SU-DHL-6 (cell line): ENCODE data around the gene DOK4.

Experiments
- H2AFZ ChIP-seq: fragments of 200-600 bp; sonication (generic); 2 replicates; pipeline ENCODE4 v1.6.1; 2014; ENCODE audit warnings: low read depth, mild to moderate bottlenecking, moderate library complexity, mixed read lengths, antibody characterized with exemption, low read length; ENCODE audit not compliant: severe bottlenecking
- H3F3A ChIP-seq: fragments of 200-600 bp; shearing (Covaris generic); 2 replicates; pipeline ENCODE4 v1.6.0; 2016; ENCODE audit warnings: antibody characterized with exemption, mild to moderate bottlenecking; ENCODE audit not compliant: insufficient read depth
- H3K27ac ChIP-seq: fragments of 200-600 bp; sonication (generic); 2 replicates; pipeline ENCODE4 v1.5.1; 2016; ENCODE audit warnings: low read depth, mild to moderate bottlenecking, low read length, moderate library complexity, mixed read lengths
- H3K27me3 ChIP-seq: fragments of 200-600 bp; sonication (generic), shearing (Covaris generic); 2 replicates; pipeline ENCODE4 v1.6.0; 2014; ENCODE audit warnings: mild to moderate bottlenecking, low read length
- H3K36me3 ChIP-seq: fragments of 200-600 bp; sonication (generic); 2 replicates; pipeline ENCODE4 v1.6.1; 2014; ENCODE audit warnings: mild to moderate bottlenecking, low read length, mixed read lengths
- H3K4me2 ChIP-seq: fragments of 300-600, 200-600 bp; shearing (Covaris generic), sonication (generic); 2 replicates; pipeline ENCODE4 v1.6.0; 2014; ENCODE audit warnings: low read length, low read depth, mild to moderate bottlenecking; ENCODE audit not compliant: poor library complexity, severe bottlenecking
- H3K4me3 ChIP-seq: fragments of 200-600 bp; sonication (generic); 2 replicates; pipeline ENCODE4 v1.5.1; 2014; ENCODE audit warnings: antibody characterized with exemption, low read length, mild to moderate bottlenecking, mixed read lengths; ENCODE audit not compliant: insufficient read depth, poor library complexity, severe bottlenecking
- H3K79me2 ChIP-seq: fragments of 200-600 bp; sonication (generic); 2 replicates; pipeline ENCODE4 v1.6.1; 2014; ENCODE audit warnings: mild to moderate bottlenecking, low read length, moderate library complexity; ENCODE audit not compliant: insufficient read depth
- H3K9ac ChIP-seq: fragments of 200-600 bp; sonication (generic); 2 replicates; pipeline ENCODE4 v1.7.0; 2014; ENCODE audit warnings: mild to moderate bottlenecking, low read length
- H3K9me2 ChIP-seq: fragments of 200-600 bp; sonication (generic); replicated peaks from 2 replicates; pipeline ENCODE4 v1.6.1; 2014; ENCODE audit warnings: low read length; ENCODE audit not compliant: insufficient read depth
- H3K9me3 ChIP-seq: fragments of 200-600 bp; sonication (generic); 2 replicates; pipeline ENCODE4 v1.6.1; 2014; ENCODE audit warnings: low read length, mixed read lengths; ENCODE audit not compliant: insufficient read depth
- H4K20me1 ChIP-seq: fragments of 200-600 bp; sonication (generic); 2 replicates; pipeline ENCODE4 v1.6.1; 2014; ENCODE audit warnings: low read depth, mild to moderate bottlenecking, antibody characterized with exemption, low read length, moderate library complexity, mixed read lengths
- CTCF ChIP-seq: fragments of 200-600 bp; sonication (generic); IDR thresholded peaks from one replicate; pipeline ENCODE4 v1.5.1; 2017; ENCODE audit warnings: antibody characterized with exemption, mild to moderate bottlenecking, low read length, moderate library complexity; ENCODE audit not compliant: insufficient read depth, poor library complexity, severe bottlenecking
- EZH2phosphoT487 ChIP-seq: fragments of 200-600 bp; sonication (generic), shearing (Covaris generic); conservative IDR thresholded peaks from 2 replicates; pipeline ENCODE4 v1.6.1; 2018; ENCODE audit warnings: mild to moderate bottlenecking, antibody characterized with exemption, low read length, moderate library complexity, mixed read lengths

The DOK4 gene

GRCh38 chr16:57485916-57486857, at the start of gene DOK4:
TSS of gene DOK4 (minus strand) at chr16:57486493. CDS start at chr16:57479507, 6,986 bp downstream.
- Histone ChIP-seq H2AFZ (no peak within 1 kb of the TSS), H3K27me3 (no peaks in the 10 kb centered on the region), H3K4me3 (peak within 1 kb of the TSS; percentile 40)

DNA sequence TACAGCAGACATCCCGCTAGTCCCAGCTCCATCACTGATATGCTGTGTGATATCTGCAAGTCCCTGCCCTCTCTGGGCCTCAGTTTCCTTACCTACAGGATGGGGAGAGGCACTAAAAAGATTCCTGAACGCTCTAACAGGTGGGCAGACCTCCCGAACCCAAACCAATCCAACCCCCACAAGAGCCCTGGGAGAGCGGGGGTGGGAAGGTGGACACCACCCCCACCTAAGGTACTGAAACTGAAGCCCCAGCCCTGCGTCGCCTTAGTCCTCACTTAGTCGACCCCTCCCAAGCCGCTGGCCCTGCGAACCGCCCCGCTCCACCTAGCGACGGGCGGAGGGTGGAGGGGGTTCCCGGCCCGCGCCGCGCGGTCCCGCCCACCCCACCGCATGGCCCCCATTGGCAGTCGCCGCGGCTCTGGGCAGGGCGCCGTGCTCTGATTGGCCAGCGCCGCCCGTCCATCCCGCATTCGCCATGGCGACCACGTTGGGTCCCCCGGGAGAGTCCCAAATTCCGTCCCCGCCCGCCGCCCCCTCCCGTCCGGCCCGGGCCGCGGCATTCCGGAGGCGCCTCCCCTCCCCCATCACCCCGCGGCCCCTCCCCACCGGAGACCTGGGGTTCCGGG, 49.5 kb upstream of the DOK4 start:
- Histone ChIP-seq H3K27ac (no peak overlapping the region), H3F3A (0 out of 2 replicates have a peak, but pooled peaks cover 5% of the 10 kb centered on the region), H3K9ac (peak overlapping the region; percentile 58), H3K36me3 (no peaks in the 10 kb centered on the region), H2AFZ (peak overlapping the region; percentile 96), H4K20me1 (no peaks in the 10 kb centered on the region), H3K27me3 (no peaks in the 10 kb centered on the region), H3K9me3 (no peaks in the 10 kb centered on the region), H3K4me3 (peak overlapping the region; percentile 74), H3K9me2 (no peaks in the 10 kb centered on the region), H3K4me2 (peak overlapping the region; percentile 77), H3K79me2 (no peaks in the 10 kb centered on the region)
- TF ChIP-seq CTCF = no peak
- no peak for TF ChIP-seq EZH2phosphoT487

More at GRCh38 chr16:57485916-57486857, at the start of gene DOK4:
- Histone ChIP-seq H3K36me3 (no peaks in the 10 kb centered on the region), H3K4me2 (peak within 1 kb of the TSS; percentile 48), H4K20me1 (no peaks in the 10 kb centered on the region), H3K27ac (no peak within 1 kb of the TSS), H3F3A (no peaks in the 10 kb centered on the region), H3K79me2 (no peaks in the 10 kb centered on the region), H3K9ac (no peak within 1 kb of the TSS), H3K9me3 (no peaks in the 10 kb centered on the region), H3K9me2 (no peaks in the 10 kb centered on the region)
- TF ChIP-seq EZH2phosphoT487 (no peak), CTCF (no peak)

GRCh38 chr16:57534881-57535658, 48.8 kb upstream of the DOK4 start:
- 0 out of 2 replicates have a peak, but pooled peaks cover 5% of the 10 kb centered on the region for H3F3A ChIP-seq
- no peak for TF ChIP-seq CTCF
- TF ChIP-seq EZH2phosphoT487 = no peak
- H3K4me2 ChIP-seq = peak overlapping the region; percentile 61
- H3K9me2 ChIP-seq = no peaks in the 10 kb centered on the region
- H4K20me1 ChIP-seq = no peaks in the 10 kb centered on the region
- H3K27ac ChIP-seq = no peak overlapping the region
- no peaks in the 10 kb centered on the region for H3K27me3 ChIP-seq
- no peak overlapping the region for H3K4me3 ChIP-seq
- no peak overlapping the region for H2AFZ ChIP-seq
- H3K9ac ChIP-seq = no peak overlapping the region
- H3K9me3 ChIP-seq = no peaks in the 10 kb centered on the region
- no peaks in the 10 kb centered on the region for H3K36me3 ChIP-seq
- no peaks in the 10 kb centered on the region for H3K79me2 ChIP-seq
